Measurements from ENCODE around the gene SETD2.

The SETD2 gene

GRCh38 chr3:46997453-46998091, 166.3 kb downstream of the SETD2 start:
- no peaks in the 10 kb centered on the region for H3K9me3 Mint-ChIP-seq
- H3K36me3 Mint-ChIP-seq = peaks cover 74% of the 10 kb centered on the region
- H3K4me1 Mint-ChIP-seq = peaks cover 53% of the 10 kb centered on the region
- H3K27ac Mint-ChIP-seq = peak overlapping the region; percentile 91
- H3K4me3 Mint-ChIP-seq = no peak overlapping the region
- ATAC-seq = no peak
- no peak for DNase-seq (ENCODE audit: low spot score in 2 of 2)

GRCh38 chr3:46996689-46997452, 167.0 kb downstream of the SETD2 start:
- DNase-seq (ENCODE audit: low spot score in 2 of 2) (no peak), ATAC-seq (no peak)
- peak overlapping the region; percentile 91 for H3K27ac Mint-ChIP-seq
- H3K4me1 Mint-ChIP-seq = peaks cover 59% of the 10 kb centered on the region
- no peaks in the 10 kb centered on the region for H3K9me3 Mint-ChIP-seq
- H3K36me3 Mint-ChIP-seq = peaks cover 73% of the 10 kb centered on the region
- peak overlapping the region; percentile 21 for H3K4me3 Mint-ChIP-seq

- peaks cover 72% of the 10 kb centered on the region for H3K36me3 Mint-ChIP-seq
Measured at GRCh38 chr3:46995901-46996562, 167.9 kb downstream of the SETD2 start.

GRCh38 chr3:46994801-46995731, 168.8 kb downstream of the SETD2 start:
- Mint-ChIP-seq H3K9me3 (no peaks in the 10 kb centered on the region), H3K36me3 (peaks cover 71% of the 10 kb centered on the region), H3K4me1 (peaks cover 62% of the 10 kb centered on the region), H3K27ac (peak overlapping the region; percentile 74), H3K4me3 (no peak overlapping the region)
- no peak for DNase-seq (ENCODE audit: low spot score in 2 of 2)
- ATAC-seq = no peak

More at GRCh38 chr3:46995901-46996562, 167.9 kb downstream of the SETD2 start:
- peaks cover 63% of the 10 kb centered on the region for H3K4me1 Mint-ChIP-seq
- peak overlapping the region; percentile 91 for H3K27ac Mint-ChIP-seq
- no peaks in the 10 kb centered on the region for H3K9me3 Mint-ChIP-seq
- no peak for DNase-seq (ENCODE audit: low spot score in 2 of 2)
- ATAC-seq = no peak
- no peak overlapping the region for H3K4me3 Mint-ChIP-seq

GRCh38 chr3:46993986-46994385, 169.9 kb downstream of the SETD2 start:
- no peak overlapping the region for H3K4me3 Mint-ChIP-seq
- H3K27ac Mint-ChIP-seq = peak overlapping the region; percentile 74
- ATAC-seq (no peak), DNase-seq (ENCODE audit: low spot score in 2 of 2) (no peak)
- no peaks in the 10 kb centered on the region for H3K9me3 Mint-ChIP-seq
- peaks cover 68% of the 10 kb centered on the region for H3K4me1 Mint-ChIP-seq
- peaks cover 65% of the 10 kb centered on the region for H3K36me3 Mint-ChIP-seq

- ATAC-seq (no peak), DNase-seq (ENCODE audit: low spot score in 2 of 2) (no peak)
- Mint-ChIP-seq H3K36me3 (peaks cover 58% of the 10 kb centered on the region), H3K4me1 (peaks cover 71% of the 10 kb centered on the region), H3K4me3 (no peak overlapping the region), H3K9me3 (no peaks in the 10 kb centered on the region), H3K27ac (peak overlapping the region; percentile 74)
Measured at GRCh38 chr3:46993292-46993691, 170.6 kb downstream of the SETD2 start.

- Mint-ChIP-seq H3K4me3 (no peak overlapping the region), H3K27ac (peak overlapping the region; percentile 74), H3K4me1 (peaks cover 71% of the 10 kb centered on the region), H3K36me3 (peaks cover 47% of the 10 kb centered on the region), H3K9me3 (no peaks in the 10 kb centered on the region)
- no peak for DNase-seq (ENCODE audit: low spot score in 2 of 2)
- no peak for ATAC-seq
Measured at GRCh38 chr3:46992231-46992630, 171.7 kb downstream of the SETD2 start.

- ATAC-seq (no peak), DNase-seq (ENCODE audit: low spot score in 2 of 2) (no peak)
- H3K9me3 Mint-ChIP-seq = no peaks in the 10 kb centered on the region
- H3K4me1 Mint-ChIP-seq = peaks cover 71% of the 10 kb centered on the region
- H3K36me3 Mint-ChIP-seq = peaks cover 42% of the 10 kb centered on the region
- peak overlapping the region; percentile 96 for H3K27ac Mint-ChIP-seq
- no peak overlapping the region for H3K4me3 Mint-ChIP-seq
Measured at GRCh38 chr3:46991406-46992165, 172.3 kb downstream of the SETD2 start.

GRCh38 chr3:46990573-46991374, 173.1 kb downstream of the SETD2 start:
- no peak for DNase-seq (ENCODE audit: low spot score in 2 of 2)
- H3K4me1 Mint-ChIP-seq = peaks cover 75% of the 10 kb centered on the region
- no peak overlapping the region for H3K4me3 Mint-ChIP-seq
- H3K27ac Mint-ChIP-seq = peak overlapping the region; percentile 96
- peaks cover 36% of the 10 kb centered on the region for H3K36me3 Mint-ChIP-seq
- H3K9me3 Mint-ChIP-seq = no peaks in the 10 kb centered on the region
- ATAC-seq = no peak

- no peaks in the 10 kb centered on the region for H3K9me3 Mint-ChIP-seq
- H3K4me3 Mint-ChIP-seq = peak overlapping the region; percentile 75
- peaks cover 82% of the 10 kb centered on the region for H3K4me1 Mint-ChIP-seq
- peak overlapping the region; percentile 96 for H3K27ac Mint-ChIP-seq
- H3K36me3 Mint-ChIP-seq = peaks cover 36% of the 10 kb centered on the region
- ATAC-seq = no peak
- DNase-seq (ENCODE audit: low spot score in 2 of 2) = no peak
Measured at GRCh38 chr3:46989146-46989810, 174.6 kb downstream of the SETD2 start.

GRCh38 chr3:46988616-46989015, 175.3 kb downstream of the SETD2 start:
- Mint-ChIP-seq H3K9me3 (no peaks in the 10 kb centered on the region), H3K36me3 (peaks cover 34% of the 10 kb centered on the region), H3K4me3 (peak overlapping the region; percentile 75)

GRCh38 chr3:46987743-46988401, 176.0 kb downstream of the SETD2 start:
- peak overlapping the region; percentile 96 for H3K27ac Mint-ChIP-seq
- peaks cover 89% of the 10 kb centered on the region for H3K4me1 Mint-ChIP-seq
- peak; percentile 73 to 92 for DNase-seq (ENCODE audit: low spot score in 2 of 2)
- H3K9me3 Mint-ChIP-seq = no peaks in the 10 kb centered on the region
- ATAC-seq = peak; percentile 95
- peak overlapping the region; percentile 75 for H3K4me3 Mint-ChIP-seq
- peaks cover 41% of the 10 kb centered on the region for H3K36me3 Mint-ChIP-seq

More at GRCh38 chr3:46988616-46989015, 175.3 kb downstream of the SETD2 start:
- peaks cover 87% of the 10 kb centered on the region for H3K4me1 Mint-ChIP-seq
- no peak for ATAC-seq
- no peak for DNase-seq (ENCODE audit: low spot score in 2 of 2)
- H3K27ac Mint-ChIP-seq = peak overlapping the region; percentile 96

GRCh38 chr3:46987319-46987742, 176.6 kb downstream of the SETD2 start:
- Mint-ChIP-seq H3K9me3 (no peaks in the 10 kb centered on the region), H3K27ac (peak overlapping the region; percentile 96), H3K36me3 (peaks cover 35% of the 10 kb centered on the region), H3K4me1 (peaks cover 90% of the 10 kb centered on the region), H3K4me3 (peak overlapping the region; percentile 75)
- DNase-seq (ENCODE audit: low spot score in 2 of 2) (no peak), ATAC-seq (peak; percentile 36)
